Fibroblast of pulmonary artery (primary cell): Measurements from ENCODE around the gene ASTN2.

Experiments used
- DNase-seq: peaks from one replicate; pipeline ENCODE4 v3.0.0-alpha.2; 2010; ENCODE audit warnings: low read depth
- H3K4me3 ChIP-seq: replicated peaks from 2 replicates; pipeline ENCODE4 v1.5.1; 2011; ENCODE audit warnings: low read depth, mild to moderate bottlenecking, control low read depth, low read length, moderate library complexity
- TF ChIP-seq, protein P1 (sequence below): IDR thresholded peaks from 2 replicates; pipeline ENCODE4 v1.5.1; 2011; ENCODE audit warnings: mild to moderate bottlenecking, control low read depth, low read length, inconsistent platforms; ENCODE audit errors: missing control alignments

Gene ASTN2

DNA sequence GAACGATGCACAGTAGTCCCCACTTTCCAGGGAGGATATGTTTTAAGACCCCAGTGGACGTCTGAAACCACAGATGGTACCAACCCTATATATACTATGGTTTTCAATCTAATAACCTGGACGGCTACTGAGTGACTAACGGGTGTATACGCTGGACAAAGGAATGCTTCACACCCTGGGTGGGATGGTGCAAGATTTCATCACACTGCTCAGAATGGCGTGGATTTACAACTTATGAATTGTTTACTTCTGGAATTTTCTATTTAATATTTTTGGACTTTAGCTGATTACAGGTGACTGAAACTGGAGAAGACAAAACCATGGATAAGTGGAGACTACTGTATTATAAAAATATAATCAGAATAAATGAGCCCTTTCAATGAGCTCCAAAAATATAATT lies 875.3 kb downstream of the ASTN2 start:
- no peak for DNase-seq
- no peak overlapping the region for H3K4me3 ChIP-seq
- TF ChIP-seq, protein P1, sequence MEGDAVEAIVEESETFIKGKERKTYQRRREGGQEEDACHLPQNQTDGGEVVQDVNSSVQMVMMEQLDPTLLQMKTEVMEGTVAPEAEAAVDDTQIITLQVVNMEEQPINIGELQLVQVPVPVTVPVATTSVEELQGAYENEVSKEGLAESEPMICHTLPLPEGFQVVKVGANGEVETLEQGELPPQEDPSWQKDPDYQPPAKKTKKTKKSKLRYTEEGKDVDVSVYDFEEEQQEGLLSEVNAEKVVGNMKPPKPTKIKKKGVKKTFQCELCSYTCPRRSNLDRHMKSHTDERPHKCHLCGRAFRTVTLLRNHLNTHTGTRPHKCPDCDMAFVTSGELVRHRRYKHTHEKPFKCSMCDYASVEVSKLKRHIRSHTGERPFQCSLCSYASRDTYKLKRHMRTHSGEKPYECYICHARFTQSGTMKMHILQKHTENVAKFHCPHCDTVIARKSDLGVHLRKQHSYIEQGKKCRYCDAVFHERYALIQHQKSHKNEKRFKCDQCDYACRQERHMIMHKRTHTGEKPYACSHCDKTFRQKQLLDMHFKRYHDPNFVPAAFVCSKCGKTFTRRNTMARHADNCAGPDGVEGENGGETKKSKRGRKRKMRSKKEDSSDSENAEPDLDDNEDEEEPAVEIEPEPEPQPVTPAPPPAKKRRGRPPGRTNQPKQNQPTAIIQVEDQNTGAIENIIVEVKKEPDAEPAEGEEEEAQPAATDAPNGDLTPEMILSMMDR = no peak

DNA sequence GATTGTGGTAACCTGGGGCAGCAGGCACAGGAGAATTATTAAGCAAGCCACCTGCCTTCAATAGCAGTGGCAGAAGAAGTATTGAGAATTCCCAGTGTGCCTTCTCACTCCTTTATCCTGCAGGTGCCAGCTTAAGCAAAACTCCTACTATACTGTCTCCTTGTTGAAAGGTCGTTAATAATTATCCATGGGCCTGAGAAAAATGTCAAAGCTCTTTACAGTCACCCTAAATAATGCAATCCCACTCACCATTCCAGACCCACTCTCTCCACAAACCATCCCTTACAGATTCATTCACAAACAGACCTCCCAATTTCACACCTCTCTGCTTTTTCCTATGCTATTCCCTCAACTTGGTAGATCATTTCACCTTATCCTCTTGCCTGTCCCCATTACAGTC lies 889.2 kb downstream of the ASTN2 start:
- no peak for DNase-seq
- H3K4me3 ChIP-seq = no peak overlapping the region
- TF ChIP-seq, protein P1 = no peak

DNA sequence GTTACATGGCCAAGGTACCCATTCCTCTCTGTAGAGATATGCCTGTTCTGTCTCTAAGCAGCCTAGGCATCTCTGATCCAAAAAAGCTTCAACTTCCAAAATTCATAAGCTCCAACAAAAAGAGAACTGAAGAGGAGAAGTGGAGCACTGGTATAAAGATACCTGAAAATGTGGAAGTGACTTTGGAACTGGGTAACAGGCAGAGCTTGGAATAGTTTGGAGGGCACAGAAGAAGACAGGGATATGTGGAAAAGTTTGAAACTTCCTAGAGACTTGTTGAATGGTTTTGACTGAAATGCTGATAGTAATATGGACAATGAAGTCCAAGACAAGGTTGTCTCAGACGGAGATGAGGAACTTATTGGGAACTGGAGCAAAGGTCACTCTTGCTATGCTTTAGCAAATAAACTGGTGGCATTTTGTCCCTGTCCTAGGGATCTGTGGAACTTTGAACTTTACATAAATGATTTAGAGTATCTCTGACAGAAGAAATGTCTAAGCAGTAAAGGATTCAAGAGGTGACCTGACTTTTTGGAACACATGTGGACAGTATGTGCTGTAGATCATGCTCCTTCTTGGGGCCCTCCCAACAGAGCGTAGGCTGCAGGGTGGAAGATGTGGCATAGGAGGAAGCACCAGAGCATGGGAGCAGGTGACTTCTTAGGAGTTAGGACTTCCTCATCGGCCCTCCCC lies 889.9 kb downstream of the ASTN2 start:
- no peak for DNase-seq
- TF ChIP-seq, protein P1 = no peak
- no peak overlapping the region for H3K4me3 ChIP-seq

DNA sequence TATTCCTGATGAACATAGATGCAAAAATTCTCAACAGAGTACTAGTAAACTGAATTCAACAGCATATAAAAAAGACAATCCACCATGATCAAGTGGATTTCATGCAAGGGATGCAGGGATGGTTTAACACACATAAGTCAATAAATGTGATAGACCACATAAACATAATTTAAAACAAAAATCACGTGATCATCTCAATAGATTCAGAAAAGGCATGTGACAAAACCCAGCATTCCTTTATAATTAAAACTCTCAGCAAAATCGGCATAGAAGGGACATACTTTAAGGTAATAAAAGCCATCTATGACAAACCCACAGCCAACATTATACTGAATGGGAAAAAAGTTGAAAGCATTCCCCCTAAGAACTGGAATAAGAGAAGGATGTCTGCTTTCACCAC lies 894.6 kb downstream of the ASTN2 start:
- H3K4me3 ChIP-seq = no peak overlapping the region
- TF ChIP-seq, protein P1 = no peak
- DNase-seq = no peak

DNA sequence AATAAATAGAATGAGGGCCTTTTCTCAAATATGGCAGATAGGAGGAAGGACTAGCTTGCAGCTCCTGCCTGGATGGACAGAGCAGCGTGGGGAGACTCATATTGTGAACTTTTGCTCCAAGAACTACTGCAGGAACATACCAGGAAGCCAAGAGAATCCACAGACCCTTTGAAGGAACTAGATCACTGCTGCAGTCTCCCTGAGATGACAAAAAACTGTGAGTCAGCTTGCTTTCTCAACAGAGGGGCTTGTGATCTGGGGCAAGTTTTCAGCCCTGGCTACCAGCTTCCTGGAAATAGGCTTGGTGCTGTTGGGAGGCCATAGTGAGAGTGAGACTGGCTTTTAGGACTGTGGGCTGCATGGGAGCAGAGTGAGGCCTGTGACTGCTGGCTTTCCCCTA lies 898.4 kb downstream of the ASTN2 start:
- TF ChIP-seq, protein P1 = no peak
- no peak overlapping the region for H3K4me3 ChIP-seq
- peak; percentile 20 for DNase-seq

DNA sequence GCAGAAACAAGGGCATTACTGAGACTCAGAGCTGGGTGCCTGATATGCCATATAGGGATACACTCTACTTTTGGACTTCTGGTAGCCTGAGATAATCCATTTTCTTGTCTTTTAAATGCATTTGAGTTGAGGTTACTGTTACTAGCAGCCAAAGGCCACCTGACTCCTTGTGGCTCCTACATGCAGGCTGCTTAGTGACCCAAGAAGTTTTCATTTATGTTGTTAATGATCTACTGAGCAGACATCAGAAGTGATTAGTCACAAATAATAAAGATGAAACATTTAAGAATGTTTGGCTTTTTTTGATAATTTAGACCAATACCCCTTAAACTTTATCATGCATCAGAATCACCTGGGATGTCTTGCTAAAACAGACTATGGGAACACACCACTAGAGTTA lies 899.3 kb downstream of the ASTN2 start:
- TF ChIP-seq, protein P1 = no peak
- no peak overlapping the region for H3K4me3 ChIP-seq
- no peak for DNase-seq

DNA sequence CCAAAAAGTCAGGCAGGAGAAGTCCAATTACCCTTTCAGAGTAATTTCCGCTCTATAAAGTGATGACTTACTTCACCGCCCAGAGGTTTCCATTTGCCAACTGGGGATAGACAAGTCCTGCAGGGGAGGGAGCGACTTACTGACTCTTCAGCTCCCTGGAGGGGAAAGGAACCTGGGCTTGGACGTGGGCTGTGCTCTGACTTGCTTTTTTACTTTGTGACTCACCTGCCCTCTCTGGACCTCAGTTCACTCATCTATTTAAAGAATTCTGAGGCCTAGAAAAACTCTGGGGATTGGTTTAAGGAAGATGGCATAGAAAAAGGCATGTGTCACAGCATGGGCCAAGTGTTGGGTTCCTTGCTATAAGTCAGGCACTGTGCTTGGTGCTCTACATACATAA lies 908.2 kb downstream of the ASTN2 start:
- no peak overlapping the region for H3K4me3 ChIP-seq
- no peak for DNase-seq
- TF ChIP-seq, protein P1 = no peak
